Smooth muscle cell of the umbilical artery (primary cell): ENCODE data around the gene TREX2. TPM values are rescaled to one million over a fixed set of nuclear protein-coding genes. Genes with fewer than 3 reads are reported as not detected.

Experiments used
- total RNA-seq: library from RNA; depleted of rRNA; stranded (reverse); fragments of >200 nt; gene quantifications from 2 replicates; pipeline ENCODE4 v1.2.3, GENCODE V29; 2014

The TREX2 gene, protein sequence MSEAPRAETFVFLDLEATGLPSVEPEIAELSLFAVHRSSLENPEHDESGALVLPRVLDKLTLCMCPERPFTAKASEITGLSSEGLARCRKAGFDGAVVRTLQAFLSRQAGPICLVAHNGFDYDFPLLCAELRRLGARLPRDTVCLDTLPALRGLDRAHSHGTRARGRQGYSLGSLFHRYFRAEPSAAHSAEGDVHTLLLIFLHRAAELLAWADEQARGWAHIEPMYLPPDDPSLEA
- total RNA-seq = 0.18 and 1.8 TPM in 2 replicates

GRCh38 chrX:153445856-153446635 is at the start of gene TREX2:
TSS of gene TREX2 (minus strand) at chrX:153446056. CDS start at chrX:153445430, 626 bp downstream.

DNA sequence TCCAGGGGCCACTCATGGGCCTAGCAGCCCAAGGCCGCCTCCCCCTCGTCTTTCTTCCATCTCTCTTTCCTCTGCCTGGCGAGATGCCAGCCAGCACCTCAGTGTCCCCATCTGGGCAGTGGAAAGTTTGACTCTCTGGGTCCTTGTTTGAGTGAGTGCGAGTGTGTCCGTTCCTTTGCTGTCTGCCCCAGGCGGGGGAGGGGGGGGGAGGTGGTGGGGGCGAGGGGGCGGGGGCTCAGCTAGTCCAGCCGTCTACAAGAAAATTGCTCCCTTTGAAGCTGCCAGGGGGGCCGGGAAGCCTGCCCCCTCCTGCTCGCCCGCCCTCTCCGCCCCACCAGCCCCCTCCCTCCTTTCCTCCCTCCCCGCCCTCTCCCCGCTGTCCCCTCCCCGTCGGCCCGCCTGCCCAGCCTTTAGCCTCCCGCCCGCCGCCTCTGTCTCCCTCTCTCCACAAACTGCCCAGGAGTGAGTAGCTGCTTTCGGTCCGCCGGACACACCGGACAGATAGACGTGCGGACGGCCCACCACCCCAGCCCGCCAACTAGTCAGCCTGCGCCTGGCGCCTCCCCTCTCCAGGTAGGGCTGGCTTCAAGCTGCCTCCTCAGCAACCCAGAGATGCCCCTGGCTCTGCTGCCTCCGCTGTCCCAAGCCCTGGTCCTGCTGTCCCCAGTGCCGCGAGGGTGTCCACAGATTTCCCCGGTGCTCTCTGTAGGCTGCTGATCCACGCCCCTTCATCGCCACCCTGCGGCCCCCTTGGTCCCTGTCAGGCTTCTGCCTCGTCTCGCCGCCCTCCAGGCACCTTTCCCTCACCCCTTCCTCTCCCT is 48.9 kb upstream of the TREX2 start, which contains the start of gene BGN:
TSS of gene BGN (plus strand) at position 440 of the 821 bp plus-strand sequence. CDS start 9,652 bp downstream, outside the sequence.

GRCh38 chrX:153470411-153471363 is 24.8 kb upstream of the TREX2 start, which contains the start of gene HAUS7:
TSS of gene HAUS7 (minus strand) at chrX:153470576. CDS start at chrX:153470557, 19 bp downstream.

DNA sequence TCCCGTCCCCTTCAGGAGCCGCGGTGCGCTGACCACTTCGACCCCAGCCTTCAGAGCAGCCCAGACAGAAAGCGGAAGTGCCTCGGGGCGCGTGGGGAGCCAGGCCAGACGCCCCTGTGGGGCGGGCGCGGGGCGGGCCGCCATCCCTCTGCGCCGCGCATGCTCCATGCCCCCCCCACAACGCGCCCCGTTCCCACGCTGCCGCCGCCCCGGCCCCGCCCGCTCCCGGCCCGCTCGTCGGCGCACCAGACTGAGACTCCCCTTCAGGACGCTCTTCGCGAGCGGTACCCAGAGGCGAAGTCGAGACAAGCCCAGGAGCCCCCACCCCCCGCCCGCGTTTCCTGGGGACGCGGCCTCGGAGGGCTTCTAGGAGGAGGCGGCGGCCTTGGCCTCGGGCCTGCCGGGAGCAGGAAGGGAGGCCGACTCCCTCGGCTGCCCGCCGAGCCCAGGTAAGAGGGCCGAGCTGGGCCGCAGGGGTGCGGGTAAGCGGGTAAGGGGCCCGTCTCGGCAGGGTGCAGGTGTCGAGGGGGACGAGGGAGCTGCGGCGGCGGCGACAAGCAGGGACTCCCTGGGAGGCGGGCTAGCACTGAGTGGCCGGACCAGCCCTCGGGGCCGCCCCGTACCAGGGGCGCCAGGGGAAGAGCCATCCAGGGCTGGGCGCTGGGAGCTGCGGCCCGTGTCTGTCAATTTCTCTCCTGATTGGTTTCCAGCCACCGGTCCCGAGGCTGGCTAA is 34.4 kb downstream of the TREX2 start, which contains the start of gene ZFP92:
TSS of gene ZFP92 (plus strand) at position 218 of the 733 bp plus-strand sequence. CDS start 6,851 bp downstream, outside the sequence.

GRCh38 chrX:153401133-153401764 is 44.6 kb downstream of the TREX2 start, which contains the start of gene PNMA6E:
TSS of gene PNMA6E (minus strand) at chrX:153401350. CDS start at chrX:153398849, 2,501 bp downstream.

Other genes with a start within 250 kb of the TREX2 start
- not detected in 2 replicates for gene PNMA6F, start 124.3 kb downstream of the TREX2 start, total RNA-seq
- gene ZNF275, start 111.9 kb downstream of the TREX2 start, total RNA-seq = 9.8 and 16.1 TPM in 2 replicates
- not detected in 2 replicates for gene PNMA6E, start 44.7 kb downstream of the TREX2 start, total RNA-seq
- 0.83 and 1.5 TPM in 2 replicates for gene ZFP92, start 34.6 kb downstream of the TREX2 start, total RNA-seq
- 14.3 and 18.2 TPM in 2 replicates for gene HAUS7, start 24.5 kb upstream of the TREX2 start, total RNA-seq
- gene BGN, start 48.9 kb upstream of the TREX2 start, total RNA-seq = 34.1 and 66.8 TPM in 2 replicates
- gene ATP2B3, start 71.6 kb upstream of the TREX2 start, total RNA-seq = under 0.01 and 0.09 TPM in 2 replicates
- 24.5 and 31.8 TPM in 2 replicates for gene CCNQ, start 153.1 kb upstream of the TREX2 start, total RNA-seq
- not detected in 2 replicates for gene DUSP9, start 201.1 kb upstream of the TREX2 start, total RNA-seq
- gene PNCK, start 227.8 kb upstream of the TREX2 start, total RNA-seq = 0.59 and 0.92 TPM in 2 replicates
- gene SLC6A8, start 241.9 kb upstream of the TREX2 start, total RNA-seq = 19.3 and 22.3 TPM in 2 replicates